HepG2 (cell line): ENCODE results near the gene ARHGEF7. TPM values are rescaled to one million over a fixed set of nuclear protein-coding genes. Genes with fewer than 3 reads are reported as not detected.

Experiments
- ATAC-seq: fragments of 200-7000 bp; cut with Tn5 transposase; 3 replicates; pipeline ENCODE4 v1.9.1; 2020; ENCODE audit warnings: mild to moderate bottlenecking, moderate library complexity
- BruUV-seq: library from RNA; stranded (reverse); fragments of 400-500 nt; replicated peaks from 2 replicates; lab custom pipeline; 2021; lab: Mats Ljungman, UMichigan
- CTCF ChIA-PET: fragments of 300-600 bp; formaldehyde crosslinking; extraction: SDS; loops from one replicate; lab custom pipeline; 2021; ENCODE audit warnings: low total read pairs, inconsistent platforms, low intra/inter-chr PET ratio; lab: Yijun Ruan, JAX
- POLR2A ChIA-PET: fragments of 350-600 bp; sonication (Branson Sonifier 250); formaldehyde crosslinking; loops from one replicate; lab custom pipeline; 2020; ENCODE audit warnings: antibody characterized with exemption, inconsistent platforms; lab: Yijun Ruan, JAX
- DNase-seq: peaks from one replicate; pipeline ENCODE4 v3.0.0-alpha.2; 2015; ENCODE audit warnings: low spot score
- FAIRE-seq: peaks from 3 replicates; lab custom pipeline; 2011; peaks lifted over from hg19 to GRCh38; lab: Jason Lieb, UNC
- H2AFZ ChIP-seq: one replicate; pipeline ENCODE4 v1.6.1; 2011; ENCODE audit warnings: low read length, inconsistent platforms
- H3K27ac ChIP-seq: fragments of 300-600 bp; 3 replicates; pipeline ENCODE4 v1.8.0; 2011; ENCODE audit warnings: mixed run types, mild to moderate bottlenecking, mixed read lengths, low read length, inconsistent platforms; ENCODE audit not compliant: insufficient read depth; ENCODE audit errors: extremely low read length
- H3K27me3 ChIP-seq, 2 experiments: fragments of 200-600 bp in 1 of 2; 2 replicates in 1 of 2; 3 replicates in 1 of 2; pipeline versions ENCODE4 v1.6.0 to v1.8.0; 2011; ENCODE audit warnings: low read length in 2 of 2, mild to moderate bottlenecking in 2 of 2, moderate library complexity in 2 of 2, inconsistent platforms in 1 of 2; ENCODE audit not compliant: insufficient read depth in 2 of 2, control insufficient read depth in 1 of 2
- H3K36me3 ChIP-seq, 2 experiments: fragments of 200-600 bp in 1 of 2; replicated peaks in 1 of 2; 2 replicates in 1 of 2; 3 replicates in 1 of 2; pipeline versions ENCODE4 v1.5.1 to v1.8.0; 2011; ENCODE audit warnings: low read length in 2 of 2, inconsistent platforms in 1 of 2; ENCODE audit not compliant: insufficient read depth in 2 of 2, control insufficient read depth in 1 of 2
- H3K4me1 ChIP-seq: 2 replicates; pipeline ENCODE4 v1.5.1; 2012; ENCODE audit warnings: low read length, inconsistent platforms; ENCODE audit not compliant: insufficient read depth
- H3K4me2 ChIP-seq: 2 replicates; pipeline ENCODE4 v1.6.0; 2011; ENCODE audit warnings: low read depth, low read length, inconsistent platforms
- H3K4me3 ChIP-seq, 3 experiments: fragments of 200-600 bp in 1 of 3; sonication (generic), shearing (Covaris generic) in 1 of 3; replicated peaks in 1 of 3; 2 replicates each; pipeline ENCODE4 v1.5.1; 2011 to 2016; ENCODE audit warnings: low read length in 3 of 3, inconsistent platforms in 2 of 3, low read depth in 2 of 3, mild to moderate bottlenecking in 2 of 3, control low read depth in 1 of 3, mixed read lengths in 1 of 3; ENCODE audit not compliant: insufficient read depth in 1 of 3
- H3K79me2 ChIP-seq: one replicate; pipeline ENCODE4 v1.6.1; 2011; ENCODE audit warnings: low read length, inconsistent platforms; ENCODE audit not compliant: insufficient read depth
- H3K9ac ChIP-seq: 2 replicates; pipeline ENCODE4 v1.6.0; 2011; ENCODE audit warnings: mild to moderate bottlenecking, low read depth, low read length, inconsistent platforms; ENCODE audit not compliant: insufficient read depth
- H3K9me3 ChIP-seq: 2 replicates; pipeline ENCODE4 v1.5.1; 2012; ENCODE audit warnings: mild to moderate bottlenecking, low read length
- H4K20me1 ChIP-seq: 2 replicates; pipeline ENCODE4 v1.6.0; 2011; ENCODE audit warnings: inconsistent platforms, mild to moderate bottlenecking, low read length, moderate library complexity; ENCODE audit not compliant: insufficient read depth
- BRD4 ChIP-seq: sonication (generic); formaldehyde crosslinking; IDR thresholded peaks from 2 replicates; pipeline ENCODE4 v1.4.0; 2020; ENCODE audit warnings: missing genetic modification reagents
- FIP1L1 ChIP-seq: fragments of 200-400 bp; formaldehyde crosslinking; IDR thresholded peaks from 2 replicates; pipeline ENCODE4 v1.6.1; 2018; ENCODE audit warnings: low read depth, mild to moderate bottlenecking, low read length, moderate library complexity, borderline replicate concordance; ENCODE audit not compliant: insufficient read depth
- HNRNPK ChIP-seq: fragments of 200-400 bp; formaldehyde crosslinking; IDR thresholded peaks from 2 replicates; pipeline ENCODE4 v1.6.1; 2018; ENCODE audit warnings: low read length, low read depth, moderate library complexity, mild to moderate bottlenecking; ENCODE audit not compliant: poor library complexity, severe bottlenecking
- ISX ChIP-seq: sonication (generic); formaldehyde crosslinking; conservative IDR thresholded peaks from 2 replicates; pipeline ENCODE4 v1.5.0; 2020; ENCODE audit warnings: missing genetic modification reagents
- MIER2 ChIP-seq: IDR thresholded peaks from 2 replicates; pipeline ENCODE4 v1.6.1; 2016; ENCODE audit warnings: missing biosample characterization, missing genetic modification reagents
- PRPF4 ChIP-seq: fragments of 200-400 bp; formaldehyde crosslinking; IDR thresholded peaks from 2 replicates; pipeline ENCODE4 v1.6.1; 2016; ENCODE audit warnings: low read length, low read depth; ENCODE audit not compliant: poor library complexity, severe bottlenecking
- SNAPC2 ChIP-seq: sonication (generic); formaldehyde crosslinking; IDR thresholded peaks from 2 replicates; pipeline ENCODE4 v1.8.1; 2022; ENCODE audit warnings: mild to moderate bottlenecking, missing genetic modification reagents
- SSRP1 ChIP-seq: IDR thresholded peaks from 2 replicates; pipeline ENCODE4 v1.6.1; 2016; ENCODE audit warnings: control low read depth
- TARDBP ChIP-seq: sonication (generic); formaldehyde crosslinking; IDR thresholded peaks from 2 replicates; pipeline ENCODE4 v1.8.0; 2022; ENCODE audit warnings: mild to moderate bottlenecking, missing genetic modification reagents
- TCF7L2 ChIP-seq: IDR thresholded peaks from 2 replicates; pipeline ENCODE4 v1.6.1; 2011; ENCODE audit warnings: mild to moderate bottlenecking, low read depth, low read length, moderate library complexity
- TRIM24 ChIP-seq: sonication (generic); formaldehyde crosslinking; IDR thresholded peaks from 2 replicates; pipeline ENCODE4 v1.8.0; 2022; ENCODE audit warnings: mild to moderate bottlenecking, missing genetic modification reagents
- ZFP37 ChIP-seq: sonication (generic); formaldehyde crosslinking; IDR thresholded peaks from 2 replicates; pipeline ENCODE4 v1.4.0; 2020; ENCODE audit warnings: missing genetic modification reagents, borderline replicate concordance
- ZNF557 ChIP-seq: sonication (generic); formaldehyde crosslinking; IDR thresholded peaks from 2 replicates; pipeline ENCODE4 v1.4.0; 2020; ENCODE audit warnings: missing genetic modification reagents
- ZNF749 ChIP-seq: sonication (generic); formaldehyde crosslinking; IDR thresholded peaks from 2 replicates; pipeline ENCODE4 v1.8.0; 2022; ENCODE audit warnings: mild to moderate bottlenecking, missing genetic modification reagents, moderate library complexity, borderline replicate concordance
- WGBS: methylation state at CpG from one replicate; pipeline ENCODE4 v1.1.6; 2017; ENCODE audit warnings: low lambda C conversion rate; 5-methylcytosine and 5-hydroxymethylcytosine counted together
- in situ Hi-C: cut with HindIII; loops from 2 replicates; pipeline ENCODE4 v1.10.0; 2017; ENCODE audit warnings: low pct_unique_long_range_greater_than_20kb; ENCODE audit not compliant: extremely low pct_ligation_motif_present
- intact Hi-C: fragments of 100-400 bp; cut with micrococcal nuclease; formaldehyde crosslinking; loops from one replicate; pipeline ENCODE4 v1.10.0; 2022; ENCODE audit not compliant: unreplicated experiment
- polyA plus RNA-seq, 8 experiments: library from polyadenylated mRNA; depleted of rRNA in 3 of 8; stranded (reverse) in 7 of 8; unstranded in 1 of 8; fragments of >200 nt; fragmentation: Illumina TruSeq in 4 of 8; extraction: Trizol in 4 of 8; gene quantifications; 2 replicates each; pipeline versions ENCODE4 v1.2.1 to v1.2.3, GENCODE V29; 2011 to 2016; ENCODE audit warnings: low read depth in 4 of 8, missing spikeins in 1 of 8, mixed read lengths in 1 of 8; ENCODE audit not compliant: insufficient read depth in 1 of 8
- total RNA-seq, 5 experiments: library from RNA; depleted of rRNA; stranded (reverse); fragments of >200 nt; fragmentation: Illumina TruSeq; extraction: Trizol; gene quantifications; 2 replicates each; pipeline ENCODE4 v1.2.3, GENCODE V29; 2016; ENCODE audit warnings: low read depth in 1 of 5
- TF ChIP-seq, protein P1 (sequence below): sonication (generic); formaldehyde crosslinking; IDR thresholded peaks from 2 replicates; pipeline ENCODE4 v1.4.0; 2020; ENCODE audit warnings: low read depth, mild to moderate bottlenecking, missing genetic modification reagents
- TF ChIP-seq, protein P2 (sequence below), 2 experiments: fragments of 450-650 bp in 1 of 2; sonication (generic) in 1 of 2; formaldehyde crosslinking; IDR thresholded peaks; 2 replicates each; pipeline versions ENCODE4 v1.5.0 to v1.8.0; 2020 to 2022; ENCODE audit warnings: mild to moderate bottlenecking in 1 of 2, missing genetic modification reagents in 1 of 2
- TF ChIP-seq, protein P3 (sequence below): fragments of 450-650 bp; IDR thresholded peaks from 2 replicates; pipeline ENCODE4 v1.6.1; 2017; ENCODE audit warnings: mild to moderate bottlenecking
- TF ChIP-seq, protein P4 (sequence below): sonication (generic); formaldehyde crosslinking; IDR thresholded peaks from 2 replicates; pipeline ENCODE4 v1.4.0; 2020; ENCODE audit warnings: missing genetic modification reagents

The ARHGEF7 gene
- total and polyA plus RNA-seq, 2 of the 13 experiments (the other 11 are each of a cell fraction or from before 2014, with no cell fraction given): 15.7 to 22.3 TPM

DNA sequence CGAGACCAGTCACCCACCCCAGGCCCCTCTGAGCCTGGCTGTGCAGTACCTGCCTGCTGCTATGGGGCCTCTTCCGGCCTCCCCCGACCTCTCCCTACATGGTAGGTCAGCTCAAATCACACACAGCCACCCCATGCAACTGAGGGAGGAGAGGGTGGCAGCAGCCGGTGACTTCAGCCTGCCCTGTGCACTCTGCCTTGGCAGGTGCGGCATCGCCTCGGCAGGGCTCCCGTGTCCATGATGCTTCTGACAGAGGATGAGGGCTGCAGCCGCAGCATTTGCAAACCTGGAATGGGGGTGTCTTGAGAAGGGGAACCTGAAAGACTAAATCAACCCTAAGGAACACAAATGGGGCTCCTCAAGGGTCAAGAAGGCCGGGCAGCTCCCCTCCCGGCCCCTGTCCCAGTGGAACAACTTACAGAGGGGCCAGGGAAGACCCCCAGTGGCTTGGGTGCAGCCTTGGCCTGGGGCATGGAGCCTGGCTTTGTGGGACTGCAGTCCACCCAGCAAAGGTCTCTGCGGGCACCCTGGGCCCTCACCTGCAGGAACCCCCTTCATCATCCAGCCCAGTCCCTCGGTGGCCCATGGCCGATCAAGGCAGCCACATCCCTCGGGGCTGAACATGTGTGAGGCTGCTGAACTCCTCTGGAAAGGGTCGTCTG, 212.0 kb downstream of the ARHGEF7 start (continued):
- TF ChIP-seq ZFP37 (CRISPR knock-in tag) (no peak), MIER2 (CRISPR knock-in tag) (no peak), ZNF749 (CRISPR knock-in tag) (no peak), TRIM24 (CRISPR knock-in tag) (no peak), PRPF4 (no peak), TCF7L2 (no peak), FIP1L1 (no peak)

DNA sequence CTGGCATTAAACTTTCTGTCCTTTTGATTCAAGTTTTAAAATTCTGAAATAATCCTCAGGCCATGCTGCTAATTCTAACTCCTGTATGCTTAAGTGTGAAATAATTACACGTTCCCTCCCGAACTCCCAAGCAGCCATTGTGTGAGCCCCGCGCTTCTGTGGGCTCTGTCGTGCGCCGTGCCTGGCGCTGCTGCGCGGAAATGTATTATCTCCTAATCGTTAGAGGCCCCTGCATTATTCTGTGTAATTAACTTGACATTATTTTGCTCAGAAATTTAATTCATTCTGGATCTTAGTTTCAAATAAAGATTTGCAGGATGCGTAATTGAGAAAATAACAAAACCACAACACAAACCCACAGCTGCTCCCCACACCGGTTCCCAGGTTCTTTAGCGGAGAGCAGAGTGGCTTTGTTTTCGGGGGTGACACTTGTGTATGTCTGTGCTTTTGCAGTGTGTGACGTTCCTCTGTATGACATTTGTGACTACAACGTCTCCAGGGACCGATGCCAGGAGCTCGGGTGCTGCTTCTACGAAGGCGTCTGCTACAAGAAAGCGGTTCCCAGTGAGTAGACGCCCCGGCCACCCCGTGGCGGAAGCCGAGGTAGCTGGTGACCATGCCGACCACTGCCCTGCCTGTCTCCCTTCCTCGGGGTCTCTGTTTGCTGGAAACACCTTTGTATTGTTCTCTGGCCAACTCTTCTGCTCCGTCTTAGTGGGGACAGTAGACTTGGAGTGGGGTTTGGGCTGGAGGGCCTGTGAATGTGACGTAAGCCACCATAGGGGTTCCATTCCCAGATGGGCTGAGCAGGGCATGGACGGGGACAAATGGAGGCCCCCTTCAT, 212.8 kb downstream of the ARHGEF7 start:
- Histone ChIP-seq H3K4me1 (no peaks in the 10 kb centered on the region), H3K27me3 (peaks cover 5 to 27% of the 10 kb centered on the region in 2 experiments; a peak in 3 of 5 replicates), H3K4me3 (no peak overlapping the region), H3K9ac (no peak overlapping the region), H3K36me3 (no peaks in the 10 kb centered on the region), H4K20me1 (no peaks in the 10 kb centered on the region), H3K4me2 (no peak overlapping the region), H2AFZ (no peak overlapping the region), H3K27ac (no peak overlapping the region), H3K9me3 (no peaks in the 10 kb centered on the region), H3K79me2 (no peaks in the 10 kb centered on the region)
- POLR2A ChIA-PET: no interaction called here
- WGBS: 66% methylated on average over 30 of the region's 32 CpGs
- CTCF ChIA-PET: no interaction called here
- BruUV-seq: no TSS peak
- no peak for DNase-seq
- ATAC-seq: no peak
- FAIRE-seq: no peak
- in situ Hi-C loops: no loop called here
- intact Hi-C loops: no loop called here
- TF ChIP-seq BRD4 (no peak), PRPF4 (no peak), SSRP1 (no peak), SNAPC2 (CRISPR knock-in tag) (no peak), TARDBP (no peak), ISX (CRISPR knock-in tag) (no peak), ZNF557 (CRISPR knock-in tag) (no peak), HNRNPK (no peak)
- TF ChIP-seq, protein P1, sequence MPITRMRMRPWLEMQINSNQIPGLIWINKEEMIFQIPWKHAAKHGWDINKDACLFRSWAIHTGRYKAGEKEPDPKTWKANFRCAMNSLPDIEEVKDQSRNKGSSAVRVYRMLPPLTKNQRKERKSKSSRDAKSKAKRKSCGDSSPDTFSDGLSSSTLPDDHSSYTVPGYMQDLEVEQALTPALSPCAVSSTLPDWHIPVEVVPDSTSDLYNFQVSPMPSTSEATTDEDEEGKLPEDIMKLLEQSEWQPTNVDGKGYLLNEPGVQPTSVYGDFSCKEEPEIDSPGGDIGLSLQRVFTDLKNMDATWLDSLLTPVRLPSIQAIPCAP (CRISPR knock-in tag): no peak
- TF ChIP-seq, protein P2, sequence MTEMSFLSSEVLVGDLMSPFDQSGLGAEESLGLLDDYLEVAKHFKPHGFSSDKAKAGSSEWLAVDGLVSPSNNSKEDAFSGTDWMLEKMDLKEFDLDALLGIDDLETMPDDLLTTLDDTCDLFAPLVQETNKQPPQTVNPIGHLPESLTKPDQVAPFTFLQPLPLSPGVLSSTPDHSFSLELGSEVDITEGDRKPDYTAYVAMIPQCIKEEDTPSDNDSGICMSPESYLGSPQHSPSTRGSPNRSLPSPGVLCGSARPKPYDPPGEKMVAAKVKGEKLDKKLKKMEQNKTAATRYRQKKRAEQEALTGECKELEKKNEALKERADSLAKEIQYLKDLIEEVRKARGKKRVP (CRISPR knock-in tag; IDR thresholded peaks at IDR 0.05): no peak
- TF ChIP-seq, protein P3, sequence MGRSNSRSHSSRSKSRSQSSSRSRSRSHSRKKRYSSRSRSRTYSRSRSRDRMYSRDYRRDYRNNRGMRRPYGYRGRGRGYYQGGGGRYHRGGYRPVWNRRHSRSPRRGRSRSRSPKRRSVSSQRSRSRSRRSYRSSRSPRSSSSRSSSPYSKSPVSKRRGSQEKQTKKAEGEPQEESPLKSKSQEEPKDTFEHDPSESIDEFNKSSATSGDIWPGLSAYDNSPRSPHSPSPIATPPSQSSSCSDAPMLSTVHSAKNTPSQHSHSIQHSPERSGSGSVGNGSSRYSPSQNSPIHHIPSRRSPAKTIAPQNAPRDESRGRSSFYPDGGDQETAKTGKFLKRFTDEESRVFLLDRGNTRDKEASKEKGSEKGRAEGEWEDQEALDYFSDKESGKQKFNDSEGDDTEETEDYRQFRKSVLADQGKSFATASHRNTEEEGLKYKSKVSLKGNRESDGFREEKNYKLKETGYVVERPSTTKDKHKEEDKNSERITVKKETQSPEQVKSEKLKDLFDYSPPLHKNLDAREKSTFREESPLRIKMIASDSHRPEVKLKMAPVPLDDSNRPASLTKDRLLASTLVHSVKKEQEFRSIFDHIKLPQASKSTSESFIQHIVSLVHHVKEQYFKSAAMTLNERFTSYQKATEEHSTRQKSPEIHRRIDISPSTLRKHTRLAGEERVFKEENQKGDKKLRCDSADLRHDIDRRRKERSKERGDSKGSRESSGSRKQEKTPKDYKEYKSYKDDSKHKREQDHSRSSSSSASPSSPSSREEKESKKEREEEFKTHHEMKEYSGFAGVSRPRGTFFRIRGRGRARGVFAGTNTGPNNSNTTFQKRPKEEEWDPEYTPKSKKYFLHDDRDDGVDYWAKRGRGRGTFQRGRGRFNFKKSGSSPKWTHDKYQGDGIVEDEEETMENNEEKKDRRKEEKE: no peak
- TF ChIP-seq, protein P4, sequence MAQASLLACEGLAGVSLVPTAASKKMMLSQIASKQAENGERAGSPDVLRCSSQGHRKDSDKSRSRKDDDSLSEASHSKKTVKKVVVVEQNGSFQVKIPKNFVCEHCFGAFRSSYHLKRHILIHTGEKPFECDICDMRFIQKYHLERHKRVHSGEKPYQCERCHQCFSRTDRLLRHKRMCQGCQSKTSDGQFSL (CRISPR knock-in tag): no peak
